Stimulated activated naive B cell treated with anti-CD40 and anti-IgM and Interleukin-4, amounts not matched to agents 10 μg/mL and 1 μg/mL and 100 μg/mL, for 72 hours (primary cell): ENCODE results near the gene FBN1.
A peak's percentile ranks its signal among the peaks of the same experiment; 100 is the strongest.

Source experiments
- ATAC-seq, 2 donors: fragments of 150-1000 bp; cut with Tn5 transposase; replicated peaks; 2 replicates each; pipeline ENCODE4 v1.10.0; 2021; ENCODE audit warnings: moderate library complexity in 1 of 2
- DNase-seq: peaks from one replicate; pipeline ENCODE4 v3.0.0; 2021
- H3K27ac Mint-ChIP-seq: one replicate; pipeline ENCODE4 v1.8.0; 2022; ENCODE audit warnings: mild to moderate bottlenecking, mixed read lengths
- H3K27me3 Mint-ChIP-seq, 2 donors: one replicate each; pipeline ENCODE4 v1.8.0; 2022; ENCODE audit warnings: mixed read lengths in 2 of 2
- H3K36me3 Mint-ChIP-seq, 2 donors: one replicate each; pipeline ENCODE4 v1.8.0; 2022; ENCODE audit warnings: mixed read lengths in 2 of 2, mild to moderate bottlenecking in 1 of 2
- H3K4me1 Mint-ChIP-seq, 2 donors: one replicate each; pipeline ENCODE4 v1.8.0; 2022; ENCODE audit warnings: mixed read lengths in 2 of 2, mild to moderate bottlenecking in 1 of 2
- H3K4me3 Mint-ChIP-seq, 2 donors: one replicate each; pipeline ENCODE4 v1.8.0; 2022; ENCODE audit warnings: mild to moderate bottlenecking in 2 of 2, mixed read lengths in 2 of 2, moderate library complexity in 1 of 2
- H3K9me3 Mint-ChIP-seq, 2 donors: one replicate each; pipeline ENCODE4 v1.8.0; 2022; ENCODE audit warnings: mixed read lengths in 2 of 2, mild to moderate bottlenecking in 1 of 2

The FBN1 gene

DNA sequence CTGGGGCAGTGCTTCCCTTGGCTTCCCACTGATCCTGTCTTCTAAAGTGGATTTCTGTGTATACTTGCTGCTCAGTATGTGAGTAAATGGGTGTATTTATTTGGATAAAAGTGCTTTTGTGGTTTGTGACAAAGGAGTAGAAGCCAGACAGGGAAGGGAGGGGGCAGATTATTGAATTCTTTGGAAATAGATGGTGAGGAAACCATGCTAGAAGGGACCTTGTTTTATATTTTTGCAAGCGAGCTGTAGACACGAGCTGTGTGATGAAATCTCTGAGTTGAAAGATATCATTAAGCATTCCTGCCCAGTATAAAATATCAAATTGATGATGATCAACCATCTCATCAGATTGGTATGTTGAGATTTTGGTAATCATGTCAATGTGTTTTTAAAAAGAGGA, 245.4 kb downstream of the FBN1 start:
- ATAC-seq (no peak), DNase-seq (no peak)
- no peak overlapping the region for H3K4me3 Mint-ChIP-seq
- H3K9me3 Mint-ChIP-seq: no peaks in the 10 kb centered on the region
- H3K36me3 Mint-ChIP-seq: no peaks in the 10 kb centered on the region
- H3K4me1 Mint-ChIP-seq: no peaks in the 10 kb centered on the region
- H3K27me3 Mint-ChIP-seq: no peaks in the 10 kb centered on the region
- H3K27ac Mint-ChIP-seq: no peak overlapping the region

DNA sequence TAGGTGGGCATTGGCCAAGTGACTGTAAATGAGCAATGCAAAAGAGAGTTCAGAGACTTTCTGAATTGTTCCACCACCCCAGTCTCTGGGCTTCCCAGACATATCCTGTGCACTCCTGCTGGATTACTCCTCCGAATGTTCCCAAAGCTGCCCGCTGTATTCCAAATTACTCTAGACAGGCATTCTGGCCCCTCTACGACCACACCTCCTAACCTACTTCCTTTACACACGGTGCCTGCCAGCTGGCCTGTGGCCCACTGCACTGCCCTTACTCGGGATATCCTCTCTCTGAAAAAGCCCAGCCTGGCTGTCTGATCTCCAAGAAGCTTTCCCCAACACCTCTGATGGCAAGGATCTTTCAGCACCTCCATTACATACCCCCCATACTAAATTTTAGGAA, 247.7 kb downstream of the FBN1 start:
- Mint-ChIP-seq H3K27ac (no peak overlapping the region), H3K4me3 (no peak overlapping the region), H3K4me1 (no peaks in the 10 kb centered on the region), H3K27me3 (no peaks in the 10 kb centered on the region), H3K36me3 (no peaks in the 10 kb centered on the region), H3K9me3 (no peaks in the 10 kb centered on the region)
- no peak for DNase-seq
- no peak for ATAC-seq

DNA sequence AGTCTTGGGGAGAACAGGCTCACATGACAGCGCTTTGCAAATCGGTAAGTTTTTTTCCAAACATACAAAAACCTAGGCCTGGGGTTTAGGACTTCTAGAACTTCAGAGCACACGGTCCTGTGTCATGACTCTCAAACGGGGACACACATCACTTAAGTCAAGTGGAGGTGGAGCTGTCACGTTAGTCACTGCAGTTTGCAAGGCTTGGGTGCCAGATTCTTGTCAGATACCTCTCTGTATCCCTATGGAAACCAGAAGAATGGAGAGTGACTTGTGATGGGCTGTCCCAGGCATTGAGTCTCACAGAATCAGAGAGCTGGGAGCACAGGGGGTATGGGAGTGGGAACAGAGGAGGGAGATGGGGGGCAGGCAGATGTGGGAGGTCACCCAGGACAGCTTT, 249.5 kb downstream of the FBN1 start:
- H3K27ac Mint-ChIP-seq: peak overlapping the region; percentile 51
- no peaks in the 10 kb centered on the region for H3K4me1 Mint-ChIP-seq
- no peaks in the 10 kb centered on the region for H3K36me3 Mint-ChIP-seq
- H3K9me3 Mint-ChIP-seq: no peaks in the 10 kb centered on the region
- ATAC-seq: no peak
- no peaks in the 10 kb centered on the region for H3K27me3 Mint-ChIP-seq
- no peak overlapping the region for H3K4me3 Mint-ChIP-seq
- DNase-seq: no peak

DNA sequence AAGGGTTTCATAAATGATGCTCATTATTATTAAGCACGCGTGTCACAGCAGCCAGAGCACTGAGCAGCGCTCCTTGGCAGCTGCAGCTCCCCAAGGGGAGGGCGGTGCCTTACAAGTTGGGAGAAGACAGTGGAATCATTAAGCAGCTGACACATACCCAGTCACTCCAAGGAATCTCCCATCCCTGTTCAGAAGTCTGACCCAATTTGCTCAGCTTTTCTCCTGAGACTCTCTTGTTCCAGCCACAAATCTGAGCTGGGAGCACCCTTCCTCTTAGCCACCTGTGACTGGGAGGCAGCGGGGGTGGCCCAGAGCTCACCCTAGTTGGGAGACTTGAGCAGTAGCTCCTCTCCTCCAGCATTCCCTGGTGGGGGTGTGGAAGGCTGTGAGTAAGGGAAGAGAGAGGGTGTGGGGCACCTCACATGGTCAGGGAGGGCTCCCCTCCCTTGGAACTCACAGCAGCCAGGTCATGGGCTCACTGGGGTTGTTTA, 249.9 kb downstream of the FBN1 start:
- ATAC-seq (no peak), DNase-seq (no peak)
- no peaks in the 10 kb centered on the region for H3K4me1 Mint-ChIP-seq
- H3K9me3 Mint-ChIP-seq: no peaks in the 10 kb centered on the region
- no peaks in the 10 kb centered on the region for H3K36me3 Mint-ChIP-seq
- H3K27me3 Mint-ChIP-seq: no peaks in the 10 kb centered on the region
- H3K4me3 Mint-ChIP-seq: no peak overlapping the region
- H3K27ac Mint-ChIP-seq: no peak overlapping the region

DNA sequence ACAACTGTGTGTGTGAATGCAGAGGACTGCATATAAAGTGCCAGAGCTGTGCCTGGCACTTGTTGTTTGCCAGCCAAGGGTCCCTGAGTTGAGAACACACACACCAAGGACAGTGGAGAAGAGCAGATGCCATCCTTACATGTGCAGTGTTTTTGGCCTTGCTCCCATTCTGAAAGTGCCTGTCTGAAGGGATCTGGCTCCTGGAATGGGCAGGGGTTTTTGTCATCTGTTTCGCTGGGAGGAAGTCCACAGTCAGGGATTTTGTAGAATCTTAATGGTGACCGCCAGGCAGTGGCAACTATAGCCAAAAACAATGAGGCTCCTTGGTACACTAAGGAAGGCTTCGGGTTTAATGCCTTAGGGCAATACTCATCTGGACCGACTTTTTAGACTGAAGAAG, 250.5 kb downstream of the FBN1 start:
- H3K4me3 Mint-ChIP-seq: no peak overlapping the region
- H3K27me3 Mint-ChIP-seq: no peaks in the 10 kb centered on the region
- H3K4me1 Mint-ChIP-seq: no peaks in the 10 kb centered on the region
- no peaks in the 10 kb centered on the region for H3K9me3 Mint-ChIP-seq
- H3K27ac Mint-ChIP-seq: no peak overlapping the region
- H3K36me3 Mint-ChIP-seq: no peaks in the 10 kb centered on the region
- DNase-seq: no peak
- no peak for ATAC-seq

DNA sequence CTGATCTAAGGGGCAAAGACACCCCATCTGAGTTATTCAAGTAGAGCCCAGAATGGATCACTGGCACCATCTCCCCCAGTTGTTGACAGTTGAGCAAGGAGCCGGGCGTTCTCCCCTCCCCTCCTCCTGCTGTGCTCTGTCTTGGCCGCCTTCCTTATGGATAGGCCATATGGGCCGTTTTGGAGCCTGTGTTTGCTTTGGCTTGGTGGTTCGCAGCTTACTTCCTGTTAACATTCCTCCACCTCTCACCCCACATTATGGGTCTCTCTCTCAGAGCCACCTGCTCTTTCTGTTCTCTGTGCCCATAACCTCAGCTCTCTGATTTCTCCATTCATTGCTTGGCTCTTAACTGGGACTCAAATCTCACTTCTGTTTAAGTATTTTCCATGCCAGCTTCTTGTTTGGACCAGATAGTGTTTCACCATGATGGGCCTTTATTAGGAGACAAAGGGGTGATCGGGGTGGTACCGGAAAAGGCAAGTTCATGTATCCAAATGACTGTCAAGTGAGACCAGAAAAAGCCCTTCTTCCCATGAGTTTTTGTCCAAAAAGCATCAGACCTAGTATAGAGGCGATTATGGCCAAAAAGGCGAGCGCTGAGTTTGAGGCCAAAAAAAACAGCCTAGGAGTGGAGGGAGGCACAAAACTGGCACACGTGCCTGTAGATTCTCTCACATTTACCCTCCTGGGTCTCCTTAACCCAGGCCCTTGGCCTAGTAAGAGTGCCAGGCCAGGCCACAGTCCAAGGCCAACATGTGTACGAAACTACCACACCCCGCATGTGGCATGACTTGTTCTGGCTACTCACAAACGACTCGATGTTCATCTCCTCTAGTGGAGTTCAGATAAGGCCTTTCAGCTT, 251.6 kb downstream of the FBN1 start:
- DNase-seq (no peak), ATAC-seq (no peak)
- no peak overlapping the region for H3K4me3 Mint-ChIP-seq
- no peaks in the 10 kb centered on the region for H3K4me1 Mint-ChIP-seq
- no peak overlapping the region for H3K27ac Mint-ChIP-seq
- no peaks in the 10 kb centered on the region for H3K27me3 Mint-ChIP-seq
- H3K9me3 Mint-ChIP-seq: no peaks in the 10 kb centered on the region
- H3K36me3 Mint-ChIP-seq: no peaks in the 10 kb centered on the region

DNA sequence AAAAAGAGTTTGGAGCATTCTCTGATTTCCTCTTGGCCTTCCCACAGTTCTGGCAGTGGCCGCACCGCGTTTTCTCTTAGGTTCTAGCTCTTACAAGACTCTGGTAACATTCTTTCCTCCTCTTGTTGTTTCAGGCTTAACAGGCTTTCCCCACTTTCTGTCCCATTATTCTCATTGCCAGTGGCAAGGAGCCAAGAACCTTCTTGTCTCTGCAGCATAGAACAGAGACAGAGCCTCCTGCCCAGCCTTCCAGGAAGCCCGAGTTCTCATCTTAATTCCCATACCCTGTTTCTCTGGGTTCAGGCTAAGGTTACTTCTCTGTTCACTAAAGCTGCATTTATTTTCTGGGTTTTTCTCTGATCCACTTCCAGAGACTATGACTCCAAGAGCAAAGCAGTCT, 253.2 kb downstream of the FBN1 start:
- Mint-ChIP-seq H3K27ac (no peak overlapping the region), H3K4me1 (no peaks in the 10 kb centered on the region), H3K9me3 (no peaks in the 10 kb centered on the region), H3K27me3 (no peaks in the 10 kb centered on the region), H3K4me3 (no peak overlapping the region), H3K36me3 (no peaks in the 10 kb centered on the region)
- ATAC-seq: no peak
- no peak for DNase-seq

DNA sequence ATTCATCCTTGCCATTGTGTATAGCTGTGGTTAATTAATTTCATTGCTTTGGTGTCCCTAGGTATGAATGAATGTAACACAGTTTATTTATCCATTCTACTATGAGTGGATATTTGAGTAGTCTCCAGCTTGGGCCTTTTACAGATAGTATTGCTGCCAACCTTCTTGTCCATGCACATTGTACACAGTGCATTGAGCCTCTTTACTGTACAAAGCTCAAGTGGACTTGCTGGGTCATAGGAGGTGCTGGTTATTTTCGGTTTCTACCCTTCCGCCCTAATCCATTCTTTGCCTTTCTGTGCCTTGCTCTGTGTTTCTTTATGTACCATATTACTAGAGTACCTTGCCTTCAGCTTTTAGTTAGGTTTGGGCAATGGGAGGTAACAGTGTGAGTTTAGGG, 253.6 kb downstream of the FBN1 start:
- H3K4me1 Mint-ChIP-seq: no peaks in the 10 kb centered on the region
- no peaks in the 10 kb centered on the region for H3K36me3 Mint-ChIP-seq
- no peaks in the 10 kb centered on the region for H3K9me3 Mint-ChIP-seq
- no peak overlapping the region for H3K4me3 Mint-ChIP-seq
- H3K27ac Mint-ChIP-seq: no peak overlapping the region
- no peaks in the 10 kb centered on the region for H3K27me3 Mint-ChIP-seq
- ATAC-seq (no peak), DNase-seq (no peak)

DNA sequence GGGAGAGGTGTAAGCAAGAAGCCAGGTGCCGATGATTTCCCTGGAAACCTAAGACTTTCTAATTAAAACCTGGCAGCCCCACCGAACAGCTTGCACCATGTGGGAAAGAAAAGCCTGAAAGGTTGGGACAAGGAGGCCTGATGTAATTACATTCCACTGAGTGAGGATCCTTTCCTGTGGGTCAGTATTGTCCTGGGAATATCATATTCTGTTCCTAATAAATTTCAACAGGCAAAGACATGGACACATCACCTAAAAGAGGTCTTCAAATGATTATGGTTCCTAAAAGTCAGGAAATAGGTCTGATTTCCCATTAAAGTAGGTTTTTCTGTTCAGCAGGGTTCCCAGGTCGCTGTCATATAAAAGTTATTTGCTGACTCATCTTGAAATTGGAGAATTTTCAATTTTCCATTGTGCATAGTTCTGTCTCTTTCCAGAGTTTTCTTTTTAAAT, 255.8 kb downstream of the FBN1 start:
- Mint-ChIP-seq H3K4me3 (no peak overlapping the region), H3K27ac (no peak overlapping the region), H3K9me3 (no peaks in the 10 kb centered on the region), H3K27me3 (peaks cover 0 to 4% of the 10 kb centered on the region in 2 donors), H3K36me3 (no peaks in the 10 kb centered on the region), H3K4me1 (no peaks in the 10 kb centered on the region)
- no peak for DNase-seq
- ATAC-seq: no peak

DNA sequence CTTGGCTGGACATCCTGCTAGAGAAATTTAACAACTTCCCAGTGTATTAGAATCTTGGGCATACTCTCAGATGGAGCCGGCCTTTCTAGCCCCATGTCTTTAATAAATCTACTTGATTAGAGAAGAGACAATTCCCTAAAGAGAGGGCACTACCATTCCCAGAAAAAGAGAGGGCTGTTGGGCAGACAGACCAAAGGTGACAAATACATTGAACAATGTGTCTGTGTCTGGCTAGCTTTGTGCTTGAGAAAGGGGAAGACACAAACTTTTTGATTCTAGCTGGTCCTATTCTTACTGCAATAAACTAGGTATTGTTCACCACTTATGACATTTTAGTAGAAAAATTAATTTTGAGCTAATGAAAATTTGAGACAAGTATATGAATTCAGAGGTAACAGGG, 256.6 kb downstream of the FBN1 start:
- DNase-seq (no peak), ATAC-seq (no peak)
- H3K4me3 Mint-ChIP-seq: no peak overlapping the region
- H3K9me3 Mint-ChIP-seq: no peaks in the 10 kb centered on the region
- peaks cover 0 to 4% of the 10 kb centered on the region in 2 donors for H3K27me3 Mint-ChIP-seq
- no peaks in the 10 kb centered on the region for H3K36me3 Mint-ChIP-seq
- H3K4me1 Mint-ChIP-seq: no peaks in the 10 kb centered on the region
- no peak overlapping the region for H3K27ac Mint-ChIP-seq

DNA sequence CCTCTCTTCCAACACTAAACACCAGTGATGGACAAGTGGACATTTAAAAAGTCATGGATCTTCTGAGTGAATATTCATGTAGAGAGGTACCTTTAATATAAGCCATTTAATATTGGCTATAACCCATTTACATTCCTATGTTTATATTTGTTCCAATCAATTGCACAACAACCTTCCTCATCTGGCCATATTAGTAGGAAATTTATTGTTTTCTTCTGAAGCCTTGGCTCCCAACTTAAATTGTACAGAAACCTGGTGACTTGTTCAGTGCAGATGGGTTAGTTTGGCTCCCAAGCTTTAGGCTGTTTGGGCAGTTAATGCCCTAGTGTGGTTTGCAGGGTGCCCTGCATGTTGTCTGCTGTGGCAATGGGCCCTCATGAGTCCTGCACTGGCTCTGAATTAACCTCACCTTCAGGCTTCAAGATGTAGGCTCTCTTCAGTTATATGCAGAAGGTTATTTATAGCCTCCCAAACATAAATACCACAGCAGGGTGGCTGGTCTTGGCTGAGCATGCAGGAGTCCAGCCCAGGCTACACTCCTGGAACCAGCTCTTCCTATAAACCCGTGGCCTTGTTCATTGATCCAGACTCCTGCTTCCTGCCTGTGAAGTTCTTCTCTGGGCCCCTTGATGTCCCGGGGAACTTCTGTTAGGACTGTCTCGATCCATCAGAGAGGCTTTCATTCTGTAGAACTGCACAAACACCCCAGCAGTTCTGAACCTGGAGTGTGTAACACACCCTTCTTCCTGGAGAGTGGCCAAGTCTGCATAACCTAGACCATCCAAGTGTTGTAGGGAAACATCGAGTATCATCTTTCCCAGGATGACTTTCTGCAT, 257.3 kb downstream of the FBN1 start:
- Mint-ChIP-seq H3K4me3 (no peak overlapping the region), H3K27me3 (peaks cover 0 to 4% of the 10 kb centered on the region in 2 donors), H3K36me3 (no peaks in the 10 kb centered on the region), H3K9me3 (no peaks in the 10 kb centered on the region), H3K27ac (no peak overlapping the region), H3K4me1 (no peaks in the 10 kb centered on the region)
- ATAC-seq: no peak
- no peak for DNase-seq

DNA sequence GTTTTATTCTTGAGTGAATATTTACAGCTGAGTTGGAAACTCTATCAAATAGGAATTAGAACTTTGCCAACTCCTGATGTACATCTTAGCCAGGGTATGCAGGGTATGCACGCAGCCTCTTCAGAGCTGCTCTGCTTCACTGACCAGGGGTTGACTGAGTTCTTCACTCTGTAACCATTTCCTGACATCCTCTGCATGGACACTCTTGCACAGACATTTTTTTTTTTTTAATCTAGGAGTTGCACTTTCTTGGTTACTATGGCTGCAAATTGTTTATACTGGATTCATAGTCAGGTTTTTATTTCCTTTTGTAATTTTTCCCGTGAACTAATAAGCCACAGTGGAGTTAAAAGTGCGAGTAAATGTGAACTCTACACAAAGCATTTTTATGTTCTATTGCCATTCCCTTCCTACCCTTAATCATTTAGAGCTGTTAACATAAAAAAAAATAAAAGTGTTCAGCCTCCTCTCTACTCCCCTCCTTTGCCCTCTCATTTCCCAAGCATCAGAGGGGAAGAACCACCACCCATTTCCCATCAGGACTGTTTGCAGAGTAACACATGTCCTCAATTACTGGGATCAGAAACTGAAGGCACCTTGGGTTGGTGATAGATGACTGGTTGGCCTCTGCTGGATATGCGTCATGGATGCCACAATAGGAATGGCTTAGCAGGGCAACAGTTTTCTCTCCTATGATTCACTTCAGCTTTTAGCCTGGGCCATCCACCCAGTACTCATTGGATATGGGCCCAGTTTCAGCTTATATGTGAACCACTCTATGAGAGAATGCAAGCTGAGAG, 260.3 kb downstream of the FBN1 start:
- H3K4me3 Mint-ChIP-seq: no peak overlapping the region
- H3K27ac Mint-ChIP-seq: no peak overlapping the region
- DNase-seq (no peak), ATAC-seq (no peak)
- H3K36me3 Mint-ChIP-seq: no peaks in the 10 kb centered on the region
- H3K27me3 Mint-ChIP-seq: peaks cover 0 to 4% of the 10 kb centered on the region in 2 donors
- H3K9me3 Mint-ChIP-seq: no peaks in the 10 kb centered on the region
- no peaks in the 10 kb centered on the region for H3K4me1 Mint-ChIP-seq

DNA sequence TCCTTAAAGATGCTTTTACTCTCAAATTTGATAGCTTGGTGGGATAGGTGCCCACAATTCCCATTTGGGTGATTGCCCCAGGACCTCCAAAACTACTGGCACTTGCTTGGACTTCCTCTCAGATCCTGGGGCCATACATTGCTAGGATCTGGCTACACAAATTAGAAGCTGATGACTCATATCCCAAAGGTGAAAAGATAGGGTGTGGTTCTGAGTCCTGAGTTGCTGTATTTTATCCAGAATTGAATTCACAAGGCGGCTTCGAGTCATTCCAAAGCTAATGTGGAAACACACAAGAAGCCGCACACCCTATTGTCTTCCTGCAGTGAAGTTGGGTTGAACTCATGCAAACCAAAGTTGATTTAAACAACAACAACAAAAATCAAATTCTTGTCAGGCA, 260.9 kb downstream of the FBN1 start:
- H3K4me3 Mint-ChIP-seq: no peak overlapping the region
- H3K36me3 Mint-ChIP-seq: peaks cover 0 to 1% of the 10 kb centered on the region in 2 donors
- H3K27ac Mint-ChIP-seq: no peak overlapping the region
- H3K27me3 Mint-ChIP-seq: peaks cover 0 to 4% of the 10 kb centered on the region in 2 donors
- no peak for DNase-seq
- H3K4me1 Mint-ChIP-seq: no peaks in the 10 kb centered on the region
- no peaks in the 10 kb centered on the region for H3K9me3 Mint-ChIP-seq
- no peak for ATAC-seq

DNA sequence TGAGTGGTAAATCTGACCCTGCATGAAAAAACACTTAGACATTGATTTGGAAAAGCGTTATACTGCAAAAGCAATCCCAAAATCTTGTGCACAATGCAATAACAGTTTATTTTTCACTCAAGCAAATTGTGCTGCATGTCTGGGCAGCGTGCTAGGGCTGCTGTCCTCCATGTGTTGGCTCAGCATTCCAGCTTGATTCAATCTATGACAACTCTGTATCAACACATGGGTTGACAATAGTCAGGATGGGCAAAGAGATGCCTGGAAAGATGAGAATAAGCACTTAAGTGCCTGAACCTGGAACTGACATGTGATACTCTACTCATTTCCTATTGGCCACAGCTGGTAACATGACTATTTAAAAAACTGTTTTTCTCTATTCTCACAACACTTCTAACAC, 262.5 kb downstream of the FBN1 start:
- Mint-ChIP-seq H3K27me3 (peaks cover 4 to 9% of the 10 kb centered on the region in 2 donors), H3K9me3 (peaks cover 0 to 2% of the 10 kb centered on the region in 2 donors), H3K27ac (no peak overlapping the region), H3K4me3 (no peak overlapping the region), H3K4me1 (peaks cover 0 to 1% of the 10 kb centered on the region in 2 donors), H3K36me3 (peaks cover 0 to 1% of the 10 kb centered on the region in 2 donors)
- no peak for DNase-seq
- ATAC-seq: no peak
